ENCODE data around the gene NR6A1. TPM values are rescaled to one million over a fixed set of nuclear protein-coding genes. Genes with fewer than 3 reads are reported as not detected.

NR6A1 gene
- total RNA-seq, 1 donor from 2014 or later, result 63.8 TPM

DNA sequence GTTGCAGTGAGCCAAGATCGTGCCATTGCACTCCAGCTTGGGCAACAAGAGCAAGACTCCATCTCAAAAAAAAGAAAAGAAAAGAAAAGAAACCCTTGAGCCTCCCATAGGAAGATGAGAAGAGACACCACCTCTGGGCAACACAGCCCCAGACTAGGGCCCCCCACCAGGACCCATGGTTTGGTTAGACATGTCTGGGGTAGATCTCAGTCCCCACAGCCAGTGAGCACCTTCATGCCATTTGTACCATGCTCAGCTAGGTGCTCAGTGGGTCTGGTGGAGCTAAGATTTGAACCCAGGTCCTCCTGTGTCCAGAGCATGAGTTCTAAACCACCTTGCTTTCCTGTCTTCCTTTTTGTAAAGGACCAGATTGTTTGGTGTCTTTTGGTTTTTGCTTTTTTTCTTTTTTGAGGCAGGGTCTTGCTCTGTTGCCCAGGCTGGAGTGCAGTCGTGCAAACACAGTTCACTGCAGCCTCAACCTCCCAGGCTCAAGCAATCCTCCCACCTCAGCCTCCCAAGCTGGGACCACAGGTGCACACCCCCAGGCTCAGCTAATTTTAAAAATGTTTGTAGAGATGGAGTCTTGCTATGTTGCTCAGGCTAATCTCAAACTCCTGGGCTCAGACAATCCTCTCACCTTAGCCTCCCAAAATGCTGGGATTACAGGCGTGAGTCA is 17.6 kb upstream of the NR6A1 start:
- Mint-ChIP-seq H3K36me3 (ENCODE audit: low read depth, unreplicated experiment) (no peaks in the 10 kb centered on the region), H3K4me3 (ENCODE audit: unreplicated experiment) (no peak overlapping the region), H3K9me3 (ENCODE audit: unreplicated experiment) (no peaks in the 10 kb centered on the region), H3K4me1 (ENCODE audit: unreplicated experiment) (peaks cover 9% of the 10 kb centered on the region), H3K27ac (ENCODE audit: unreplicated experiment) (no peak overlapping the region), H3K27me3 (ENCODE audit: unreplicated experiment) (peaks cover 5% of the 10 kb centered on the region)
- TF ChIP-seq, protein P1, sequence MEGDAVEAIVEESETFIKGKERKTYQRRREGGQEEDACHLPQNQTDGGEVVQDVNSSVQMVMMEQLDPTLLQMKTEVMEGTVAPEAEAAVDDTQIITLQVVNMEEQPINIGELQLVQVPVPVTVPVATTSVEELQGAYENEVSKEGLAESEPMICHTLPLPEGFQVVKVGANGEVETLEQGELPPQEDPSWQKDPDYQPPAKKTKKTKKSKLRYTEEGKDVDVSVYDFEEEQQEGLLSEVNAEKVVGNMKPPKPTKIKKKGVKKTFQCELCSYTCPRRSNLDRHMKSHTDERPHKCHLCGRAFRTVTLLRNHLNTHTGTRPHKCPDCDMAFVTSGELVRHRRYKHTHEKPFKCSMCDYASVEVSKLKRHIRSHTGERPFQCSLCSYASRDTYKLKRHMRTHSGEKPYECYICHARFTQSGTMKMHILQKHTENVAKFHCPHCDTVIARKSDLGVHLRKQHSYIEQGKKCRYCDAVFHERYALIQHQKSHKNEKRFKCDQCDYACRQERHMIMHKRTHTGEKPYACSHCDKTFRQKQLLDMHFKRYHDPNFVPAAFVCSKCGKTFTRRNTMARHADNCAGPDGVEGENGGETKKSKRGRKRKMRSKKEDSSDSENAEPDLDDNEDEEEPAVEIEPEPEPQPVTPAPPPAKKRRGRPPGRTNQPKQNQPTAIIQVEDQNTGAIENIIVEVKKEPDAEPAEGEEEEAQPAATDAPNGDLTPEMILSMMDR (IDR thresholded peaks at IDR 0.05; ENCODE audit: unreplicated experiment), result no peak
- no peak for DNase-seq (ENCODE audit: low spot score)

GRCh38 chr9:124786881-124787573 is 15.9 kb upstream of the NR6A1 start:
- TF ChIP-seq, protein P1 (IDR thresholded peaks at IDR 0.05; ENCODE audit: unreplicated experiment), result no peak
- Mint-ChIP-seq H3K4me3 (ENCODE audit: unreplicated experiment) (no peak overlapping the region), H3K9me3 (ENCODE audit: unreplicated experiment) (no peaks in the 10 kb centered on the region), H3K36me3 (ENCODE audit: low read depth, unreplicated experiment) (no peaks in the 10 kb centered on the region), H3K27ac (ENCODE audit: unreplicated experiment) (no peak overlapping the region), H3K27me3 (ENCODE audit: unreplicated experiment) (peaks cover 2% of the 10 kb centered on the region), H3K4me1 (ENCODE audit: unreplicated experiment) (peaks cover 4% of the 10 kb centered on the region)
- DNase-seq (ENCODE audit: low spot score), result no peak

GRCh38 chr9:124784509-124784908 is 13.4 kb upstream of the NR6A1 start:
- Mint-ChIP-seq H3K27me3 (ENCODE audit: unreplicated experiment) (peaks cover 2% of the 10 kb centered on the region), H3K9me3 (ENCODE audit: unreplicated experiment) (no peaks in the 10 kb centered on the region), H3K36me3 (ENCODE audit: low read depth, unreplicated experiment) (no peaks in the 10 kb centered on the region), H3K27ac (ENCODE audit: unreplicated experiment) (no peak overlapping the region), H3K4me3 (ENCODE audit: unreplicated experiment) (no peak overlapping the region), H3K4me1 (ENCODE audit: unreplicated experiment) (peaks cover 4% of the 10 kb centered on the region)
- TF ChIP-seq, protein P1 (IDR thresholded peaks at IDR 0.05; ENCODE audit: unreplicated experiment), result no peak
- no peak for DNase-seq (ENCODE audit: low spot score)

DNA sequence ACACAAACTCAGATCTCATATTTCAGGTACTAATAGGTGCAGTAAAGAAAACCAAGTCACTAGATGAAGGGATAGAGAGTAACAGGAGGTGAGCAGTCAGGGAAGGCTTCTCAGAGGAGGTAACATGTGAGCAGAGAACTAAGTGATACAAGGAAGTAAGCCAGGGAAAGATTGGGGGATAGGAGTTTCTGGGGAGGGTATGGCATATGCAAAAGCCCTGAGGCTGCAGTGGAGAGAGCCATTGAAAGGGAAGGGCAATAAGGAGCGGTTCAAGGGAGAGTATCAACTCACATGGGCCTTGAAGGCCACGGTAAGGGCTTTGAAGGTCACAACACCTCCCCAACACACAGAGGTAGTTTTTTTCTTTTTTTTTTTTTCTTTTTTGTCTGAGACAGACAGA is 12.7 kb upstream of the NR6A1 start:
- Mint-ChIP-seq H3K36me3 (ENCODE audit: low read depth, unreplicated experiment) (no peaks in the 10 kb centered on the region), H3K9me3 (ENCODE audit: unreplicated experiment) (no peaks in the 10 kb centered on the region), H3K27me3 (ENCODE audit: unreplicated experiment) (peaks cover 2% of the 10 kb centered on the region), H3K4me1 (ENCODE audit: unreplicated experiment) (peaks cover 9% of the 10 kb centered on the region), H3K4me3 (ENCODE audit: unreplicated experiment) (no peak overlapping the region), H3K27ac (ENCODE audit: unreplicated experiment) (no peak overlapping the region)
- TF ChIP-seq, protein P1 (IDR thresholded peaks at IDR 0.05; ENCODE audit: unreplicated experiment), result no peak
- no peak for DNase-seq (ENCODE audit: low spot score)

All from endothelial cell (in vitro differentiated cells).